Keratinocyte (primary cell): ENCODE results near the gene MME. TPM values are rescaled to one million over a fixed set of nuclear protein-coding genes. Genes with fewer than 3 reads are reported as not detected.

Experiments
- DNase-seq: peaks from one replicate; pipeline ENCODE4 v3.0.0-alpha.2; 2011; ENCODE audit warnings: low read depth, missing footprints, low spot score
- FAIRE-seq: peaks from 2 replicates; lab custom pipeline; 2011; peaks lifted over from hg19 to GRCh38; lab: Jason Lieb, UNC
- H2AFZ ChIP-seq: 2 replicates; pipeline ENCODE4 v1.6.0; 2012; ENCODE audit warnings: low read length, control low read depth, inconsistent platforms; ENCODE audit not compliant: control insufficient read depth
- H3K27ac ChIP-seq: 2 replicates; pipeline ENCODE4 v1.5.1; 2011; ENCODE audit warnings: low read length; ENCODE audit not compliant: control insufficient read depth, insufficient read depth
- H3K27me3 ChIP-seq: 3 replicates; pipeline ENCODE4 v1.6.0; 2011; ENCODE audit warnings: low read length; ENCODE audit not compliant: control insufficient read depth, insufficient read depth; ENCODE audit errors: extremely low read depth
- H3K36me3 ChIP-seq, 2 experiments: 2 replicates in 1 of 2; 3 replicates in 1 of 2; pipeline ENCODE4 v1.5.1; 2011; ENCODE audit warnings: low read length in 2 of 2, mild to moderate bottlenecking in 1 of 2; ENCODE audit not compliant: control insufficient read depth in 2 of 2, insufficient read depth in 2 of 2; ENCODE audit errors: extremely low read depth in 1 of 2
- H3K4me1 ChIP-seq: 3 replicates; pipeline ENCODE4 v1.5.1; 2011; ENCODE audit warnings: low read length; ENCODE audit not compliant: control insufficient read depth, insufficient read depth; ENCODE audit errors: extremely low read depth
- H3K4me2 ChIP-seq: 3 replicates; pipeline ENCODE4 v1.6.0; 2011; ENCODE audit warnings: low read depth, low read length; ENCODE audit not compliant: control insufficient read depth, insufficient read depth; ENCODE audit errors: extremely low read depth
- H3K4me3 ChIP-seq, 3 experiments: fragments of 200-600 bp in 1 of 3; sonication (generic) in 1 of 3; 2 replicates in 2 of 3; 3 replicates in 1 of 3; pipeline ENCODE4 v1.5.1; 2011 to 2016; ENCODE audit warnings: low read length in 3 of 3, mild to moderate bottlenecking in 3 of 3, control low read depth in 2 of 3, inconsistent platforms in 1 of 3, low read depth in 1 of 3, mixed read lengths in 1 of 3, mixed run types in 1 of 3, moderate library complexity in 1 of 3; ENCODE audit not compliant: control insufficient read depth in 2 of 3, insufficient read depth in 2 of 3; ENCODE audit errors: extremely low read depth in 1 of 3
- H3K79me2 ChIP-seq: 2 replicates; pipeline ENCODE4 v1.6.0; 2012; ENCODE audit warnings: low read length; ENCODE audit not compliant: control insufficient read depth, insufficient read depth
- H3K9ac ChIP-seq: 3 replicates; pipeline ENCODE4 v1.6.0; 2011; ENCODE audit warnings: low read length; ENCODE audit not compliant: control insufficient read depth, insufficient read depth; ENCODE audit errors: extremely low read depth
- H3K9me1 ChIP-seq: 3 replicates; pipeline ENCODE4 v1.6.0; 2011; ENCODE audit warnings: low read length; ENCODE audit not compliant: control insufficient read depth, insufficient read depth; ENCODE audit errors: extremely low read depth
- H3K9me3 ChIP-seq: 2 replicates; pipeline ENCODE4 v1.5.1; 2012; ENCODE audit warnings: low read depth, low read length; ENCODE audit not compliant: control insufficient read depth
- H4K20me1 ChIP-seq: 3 replicates; pipeline ENCODE4 v1.6.0; 2011; ENCODE audit warnings: low read length; ENCODE audit not compliant: control insufficient read depth, insufficient read depth; ENCODE audit errors: extremely low read depth
- CTCF ChIP-seq, 3 experiments: IDR thresholded peaks in 1 of 3; conservative IDR thresholded peaks in 1 of 3; optimal IDR thresholded peaks in 1 of 3; 2 replicates in 2 of 3; 3 replicates in 1 of 3; pipeline versions ENCODE3 to v1.5.1; 2011; ENCODE audit warnings: low read length in 3 of 3, mild to moderate bottlenecking in 3 of 3, moderate library complexity in 2 of 3, control low read depth in 1 of 3, inconsistent platforms in 1 of 3; ENCODE audit not compliant: insufficient read depth in 2 of 3; ENCODE audit errors: extremely low read depth in 1 of 3
- EZH2 ChIP-seq: IDR thresholded peaks from one replicate; pipeline ENCODE4 v1.6.1; 2012; ENCODE audit warnings: inconsistent platforms, mild to moderate bottlenecking, low read length, moderate library complexity
- dilution Hi-C: fragments of 300-500 bp; cut with MboI; formaldehyde crosslinking; loops from one replicate; pipeline ENCODE4 v1.7.0; 2020; ENCODE audit warnings: low sequenced_read_pairs; ENCODE audit not compliant: extremely low pct_ligation_motif_present
- polyA plus RNA-seq, 5 experiments: library from polyadenylated mRNA; depleted of rRNA in 3 of 5; stranded (reverse) in 3 of 5; stranded (forward) in 1 of 5; unstranded in 1 of 5; fragments of >200 nt; gene quantifications; 1 replicate in 1 of 5; 2 replicates in 3 of 5; 3 replicates in 1 of 5; pipeline versions ENCODE4 v1.2.1 to v1.2.3, GENCODE V29; 2011 to 2012; ENCODE audit warnings: missing spikeins in 2 of 5, low read depth in 1 of 5, low replicate concordance in 1 of 5

Gene MME
- polyA plus RNA-seq, 1 donor (not counting 4 experiments of a cell fraction or from before 2014, with no cell fraction given), result 2.0 TPM

GRCh38 chr3:155190691-155191090, 110.6 kb downstream of the MME start:
- Histone ChIP-seq H3K9ac (no peak overlapping the region), H3K4me2 (no peak overlapping the region), H3K9me1 (peaks cover 2% of the 10 kb centered on the region), H2AFZ (no peak overlapping the region), H3K9me3 (no peaks in the 10 kb centered on the region), H3K79me2 (no peaks in the 10 kb centered on the region), H3K27ac (no peak overlapping the region), H4K20me1 (no peaks in the 10 kb centered on the region), H3K27me3 (no peaks in the 10 kb centered on the region), H3K4me3 (no peak overlapping the region), H3K36me3 (no peaks in the 10 kb centered on the region), H3K4me1 (no peaks in the 10 kb centered on the region)
- TF ChIP-seq EZH2, result no peak
- TF ChIP-seq CTCF (optimal IDR thresholded peaks at IDR 0.05 in 1 of 3, IDR thresholded peaks at IDR 0.05 in 1 of 3, conservative IDR thresholded peaks at IDR 0.05 in 1 of 3; ENCODE audit: extremely low read depth in 1 of 3, insufficient read depth in 2 of 3, low read length in 3 of 3), result no peak
- dilution Hi-C loops, result no loop called here
- DNase-seq, result no peak
- no peak for FAIRE-seq

- H3K27ac ChIP-seq, result no peak overlapping the region
- H2AFZ ChIP-seq, result no peak overlapping the region
- peaks cover 2% of the 10 kb centered on the region for H3K9me1 ChIP-seq
- no peaks in the 10 kb centered on the region for H3K9me3 ChIP-seq
- dilution Hi-C loops, result no loop called here
- no peak overlapping the region for H3K9ac ChIP-seq
- TF ChIP-seq EZH2, result no peak
- no peak for TF ChIP-seq CTCF (optimal IDR thresholded peaks at IDR 0.05 in 1 of 3, IDR thresholded peaks at IDR 0.05 in 1 of 3, conservative IDR thresholded peaks at IDR 0.05 in 1 of 3; ENCODE audit: extremely low read depth in 1 of 3, insufficient read depth in 2 of 3, low read length in 3 of 3)
- no peaks in the 10 kb centered on the region for H3K36me3 ChIP-seq
- no peaks in the 10 kb centered on the region for H3K4me1 ChIP-seq
- DNase-seq (no peak), FAIRE-seq (no peak)
- H3K27me3 ChIP-seq, result no peaks in the 10 kb centered on the region
- no peaks in the 10 kb centered on the region for H3K79me2 ChIP-seq
- H4K20me1 ChIP-seq, result no peaks in the 10 kb centered on the region
- H3K4me3 ChIP-seq, result no peak overlapping the region
- H3K4me2 ChIP-seq, result no peak overlapping the region
These were observed 113.0 kb downstream of the MME start for GRCh38 chr3:155192957-155193746.
